Loucy (cell line): ENCODE results near the gene TMEM170A.
"Not testable (repeated sequence)": the region's sequence is repeated elsewhere in the genome, so short reads cannot be mapped to it uniquely, and the experiment has no call there.

Experiments
- H2AFZ ChIP-seq: fragments of 200-600 bp; sonication (generic); 2 replicates; pipeline ENCODE4 v1.6.0; 2016; ENCODE audit warnings: antibody characterized with exemption, mild to moderate bottlenecking, low read length, moderate library complexity
- H3F3A ChIP-seq: fragments of 200-600 bp; 2 replicates; pipeline ENCODE4 v1.6.0; 2016; ENCODE audit warnings: antibody characterized with exemption, low read depth, mild to moderate bottlenecking
- H3K27me3 ChIP-seq: fragments of 200-600 bp; sonication (generic); 2 replicates; pipeline ENCODE4 v1.6.1; 2014; ENCODE audit warnings: low read length, mild to moderate bottlenecking; ENCODE audit not compliant: insufficient read depth, poor library complexity, severe bottlenecking
- H3K36me3 ChIP-seq: fragments of 200-600 bp; sonication (generic); 2 replicates; pipeline ENCODE4 v1.6.1; 2016; ENCODE audit warnings: low read length; ENCODE audit not compliant: insufficient read depth
- H3K4me1 ChIP-seq: fragments of 200-600 bp; sonication (generic); 2 replicates; pipeline ENCODE4 v1.5.1; 2014; ENCODE audit warnings: low read length, mild to moderate bottlenecking; ENCODE audit not compliant: insufficient read depth, poor library complexity, severe bottlenecking
- H3K4me2 ChIP-seq: fragments of 200-600 bp; sonication (generic); 2 replicates; pipeline ENCODE4 v1.6.0; 2014; ENCODE audit warnings: antibody characterized with exemption, low read length, low read depth, mild to moderate bottlenecking; ENCODE audit not compliant: poor library complexity, severe bottlenecking
- H3K4me3 ChIP-seq: fragments of 200-600 bp; sonication (generic); 2 replicates; pipeline ENCODE4 v1.5.1; 2014; ENCODE audit warnings: low read length, mild to moderate bottlenecking, mixed read lengths; ENCODE audit not compliant: poor library complexity, severe bottlenecking
- H3K79me2 ChIP-seq: fragments of 200-600 bp; sonication (generic); 2 replicates; pipeline ENCODE4 v1.6.1; 2014; ENCODE audit warnings: low read length; ENCODE audit not compliant: insufficient read depth
- H3K9ac ChIP-seq: fragments of 200-600 bp; sonication (generic); 2 replicates; pipeline ENCODE4 v1.6.0; 2014; ENCODE audit warnings: mild to moderate bottlenecking, low read depth, low read length, moderate library complexity; ENCODE audit not compliant: poor library complexity, severe bottlenecking
- H3K9me2 ChIP-seq: fragments of 200-600 bp; sonication (generic); replicated peaks from 2 replicates; pipeline ENCODE4 v1.6.1; 2016; ENCODE audit warnings: low read depth, low read length, mixed read lengths
- H3K9me3 ChIP-seq: fragments of 200-600 bp; sonication (generic); 2 replicates; pipeline ENCODE4 v1.6.1; 2014; ENCODE audit warnings: mild to moderate bottlenecking, antibody characterized with exemption, low read length, low read depth; ENCODE audit not compliant: insufficient read depth
- H4K20me1 ChIP-seq: fragments of 200-600 bp; sonication (generic); 2 replicates; pipeline ENCODE4 v1.6.0; 2014; ENCODE audit warnings: antibody characterized with exemption, low read length, mild to moderate bottlenecking; ENCODE audit not compliant: insufficient read depth, poor library complexity, severe bottlenecking
- CTCF ChIP-seq: fragments of 200-600 bp; sonication (generic); conservative IDR thresholded peaks from 2 replicates; pipeline ENCODE4 v1.5.1; 2014; ENCODE audit warnings: mild to moderate bottlenecking, antibody characterized with exemption, low read length
- EZH2phosphoT487 ChIP-seq: fragments of 200-600 bp; IDR thresholded peaks from 2 replicates; pipeline ENCODE4 v1.6.1; 2018; ENCODE audit warnings: antibody characterized with exemption, mild to moderate bottlenecking, moderate library complexity, borderline replicate concordance

Gene TMEM170A

GRCh38 chr16:75471723-75472633, 7.5 kb upstream of the TMEM170A start:
- Histone ChIP-seq H3K4me1 (no peaks in the 10 kb centered on the region), H3K9ac (no peak overlapping the region), H3K36me3 (no peaks in the 10 kb centered on the region), H3K4me2 (no peak overlapping the region), H3K4me3 (no peak overlapping the region), H2AFZ (no peak overlapping the region), H3K9me3 (no peaks in the 10 kb centered on the region), H4K20me1 (no peaks in the 10 kb centered on the region), H3K79me2 (no peaks in the 10 kb centered on the region), H3K9me2 (no peaks in the 10 kb centered on the region), H3F3A (no peaks in the 10 kb centered on the region), H3K27me3 (no peaks in the 10 kb centered on the region)
- TF ChIP-seq EZH2phosphoT487: no peak
- TF ChIP-seq CTCF: peak; percentile 84

GRCh38 chr16:75466760-75467159, 2.3 kb upstream of the TMEM170A start:
- Histone ChIP-seq H3K4me1 (peaks cover 10% of the 10 kb centered on the region), H3K4me3 (no peak overlapping the region)

GRCh38 chr16:75463389-75464121, 934 bp downstream of the TMEM170A start:
- peak overlapping the region; percentile 86 for H2AFZ ChIP-seq
- peaks cover 28% of the 10 kb centered on the region for H3K4me1 ChIP-seq
- H3K36me3 ChIP-seq, H3K9me3 ChIP-seq, H3K27me3 ChIP-seq, H3K9me2 ChIP-seq, H3F3A ChIP-seq: not testable (repeated sequence)
- H3K4me3 ChIP-seq: peak overlapping the region; percentile 76
- H4K20me1 ChIP-seq: peaks cover 48% of the 10 kb centered on the region
- peak overlapping the region; percentile 76 for H3K4me2 ChIP-seq
- peak overlapping the region; percentile 78 for H3K9ac ChIP-seq
- peaks cover 50% of the 10 kb centered on the region for H3K79me2 ChIP-seq

More at GRCh38 chr16:75466760-75467159, 2.3 kb upstream of the TMEM170A start:
- Histone ChIP-seq H3K27me3 (no peaks in the 10 kb centered on the region), H3F3A (no peaks in the 10 kb centered on the region), H3K36me3 (no peaks in the 10 kb centered on the region), H2AFZ (no peak overlapping the region), H3K79me2 (peaks cover 22% of the 10 kb centered on the region), H3K4me2 (no peak overlapping the region), H3K9me3 (no peaks in the 10 kb centered on the region), H4K20me1 (peaks cover 22% of the 10 kb centered on the region), H3K9ac (no peak overlapping the region), H3K9me2 (no peaks in the 10 kb centered on the region)
- TF ChIP-seq CTCF (no peak), EZH2phosphoT487 (no peak)
